Naive B cell (primary cell): Measurements from ENCODE around the gene ITSN1. TPM values are rescaled to one million over a fixed set of nuclear protein-coding genes. Genes with fewer than 3 reads are reported as not detected.

Experiments
- ATAC-seq, 2 donors: fragments of 150-1000 bp; cut with Tn5 transposase; 2 replicates each; pipeline ENCODE4 v1.10.0; 2021; ENCODE audit warnings: low read depth in 2 of 2, mild to moderate bottlenecking in 2 of 2, moderate library complexity in 2 of 2
- DNase-seq: peaks from one replicate; pipeline ENCODE4 v3.0.0; 2022
- H3K27ac Mint-ChIP-seq, 6 donors: one replicate each; pipeline ENCODE4 v1.8.0; 2020 to 2022; ENCODE audit warnings: mild to moderate bottlenecking in 6 of 6, mixed read lengths in 6 of 6, moderate library complexity in 5 of 6, inconsistent platforms in 2 of 6
- H3K27me3 Mint-ChIP-seq, 3 donors: one replicate each; pipeline ENCODE4 v1.8.0; 2021 to 2022; ENCODE audit warnings: mixed read lengths in 3 of 3, mild to moderate bottlenecking in 1 of 3
- H3K36me3 Mint-ChIP-seq, 2 donors: one replicate each; pipeline ENCODE4 v1.8.0; 2020 to 2022; ENCODE audit warnings: mixed read lengths in 2 of 2, inconsistent platforms in 1 of 2, mild to moderate bottlenecking in 1 of 2
- H3K4me1 Mint-ChIP-seq, 3 donors: one replicate each; pipeline ENCODE4 v1.8.0; 2020 to 2022; ENCODE audit warnings: mixed read lengths in 3 of 3, inconsistent platforms in 1 of 3, mild to moderate bottlenecking in 1 of 3, moderate library complexity in 1 of 3
- H3K4me3 Mint-ChIP-seq, 8 donors: one replicate each; pipeline ENCODE4 v1.8.0; 2020 to 2022; ENCODE audit warnings: mild to moderate bottlenecking in 8 of 8, mixed read lengths in 8 of 8, moderate library complexity in 8 of 8, inconsistent platforms in 2 of 8
- H3K9me3 Mint-ChIP-seq, 7 donors: one replicate each; pipeline ENCODE4 v1.8.0; 2020 to 2022; ENCODE audit warnings: mixed read lengths in 7 of 7, mild to moderate bottlenecking in 5 of 7, inconsistent platforms in 2 of 7, moderate library complexity in 1 of 7
- polyA plus RNA-seq, 6 donors: library from polyadenylated mRNA; unstranded; fragments of 300-500 nt; fragmentation: Illumina TruSeq; gene quantifications; one replicate each; pipeline ENCODE4 v1.2.3, GENCODE V29; 2021; ENCODE audit warnings: low read depth in 6 of 6

The ITSN1 gene
- polyA plus RNA-seq, 6 donors from 2014 or later = 0.12 to 1.4 (median 0.60) TPM; not detected in 1

DNA sequence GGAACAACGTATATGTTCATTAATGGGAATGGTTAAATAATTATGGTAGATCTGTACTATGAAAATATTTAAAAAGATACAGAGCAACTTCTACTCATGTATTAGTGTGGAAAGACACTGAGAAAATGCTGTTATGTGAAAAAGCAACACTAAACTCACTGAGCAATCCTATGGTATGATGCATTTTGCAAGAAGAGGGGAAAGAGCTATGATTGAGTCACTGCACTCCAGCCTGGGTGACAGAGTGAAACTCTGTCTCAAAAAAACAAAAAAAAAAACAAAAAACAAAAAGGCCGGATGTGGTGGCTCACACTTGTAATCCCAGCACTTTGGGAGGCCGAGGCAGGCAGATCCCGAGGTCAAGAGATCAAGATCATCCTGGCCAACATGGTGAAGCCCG, 228.9 kb downstream of the ITSN1 start:
- H3K9me3 Mint-ChIP-seq = peaks cover 0 to 2% (median 0%) of the 10 kb centered on the region in 7 donors
- no peak for DNase-seq
- no peak overlapping the region for H3K27ac Mint-ChIP-seq
- H3K27me3 Mint-ChIP-seq = peaks cover 0 to 4% (median 0%) of the 10 kb centered on the region in 3 donors
- peaks cover 0 to 7% (median 5%) of the 10 kb centered on the region in 3 donors for H3K4me1 Mint-ChIP-seq
- H3K4me3 Mint-ChIP-seq = no peak overlapping the region
- no peak for ATAC-seq
- H3K36me3 Mint-ChIP-seq = no peaks in the 10 kb centered on the region

DNA sequence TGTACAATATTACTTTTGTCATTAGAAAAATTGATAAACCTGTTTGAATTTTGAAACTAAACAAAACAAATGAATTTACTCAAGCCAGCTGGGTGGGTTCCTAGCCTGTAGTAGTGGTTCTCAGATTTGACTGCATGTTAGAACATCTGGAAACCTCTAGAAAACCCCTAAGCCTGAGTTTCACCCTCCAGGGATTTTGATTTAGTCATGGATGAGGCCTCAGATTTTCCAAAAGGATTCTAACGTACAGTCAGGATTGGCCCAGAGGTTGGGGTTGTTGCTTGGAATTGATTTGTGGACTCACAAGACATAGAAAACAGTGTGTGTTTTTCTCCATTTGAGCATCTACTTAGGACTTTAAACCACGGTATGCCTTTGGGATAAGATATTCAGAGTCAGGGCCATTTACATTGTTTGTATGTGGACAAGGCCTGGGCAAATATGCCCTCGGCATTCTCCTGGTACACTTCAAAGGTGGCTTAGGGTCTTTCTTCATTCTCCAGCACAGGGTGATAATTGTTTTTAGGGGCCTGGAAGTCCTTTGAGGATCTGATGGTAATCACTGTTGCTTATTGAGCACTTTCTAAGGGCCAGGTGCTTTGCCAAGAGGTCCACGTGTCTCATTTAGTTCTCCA, 230.7 kb downstream of the ITSN1 start:
- Mint-ChIP-seq H3K4me3 (no peak overlapping the region), H3K9me3 (peaks cover 0 to 3% (median 0%) of the 10 kb centered on the region in 7 donors), H3K27ac (no peak overlapping the region), H3K27me3 (peaks cover 0 to 8% (median 0%) of the 10 kb centered on the region in 3 donors), H3K4me1 (no peaks in the 10 kb centered on the region), H3K36me3 (no peaks in the 10 kb centered on the region)
- ATAC-seq = no peak
- no peak for DNase-seq

DNA sequence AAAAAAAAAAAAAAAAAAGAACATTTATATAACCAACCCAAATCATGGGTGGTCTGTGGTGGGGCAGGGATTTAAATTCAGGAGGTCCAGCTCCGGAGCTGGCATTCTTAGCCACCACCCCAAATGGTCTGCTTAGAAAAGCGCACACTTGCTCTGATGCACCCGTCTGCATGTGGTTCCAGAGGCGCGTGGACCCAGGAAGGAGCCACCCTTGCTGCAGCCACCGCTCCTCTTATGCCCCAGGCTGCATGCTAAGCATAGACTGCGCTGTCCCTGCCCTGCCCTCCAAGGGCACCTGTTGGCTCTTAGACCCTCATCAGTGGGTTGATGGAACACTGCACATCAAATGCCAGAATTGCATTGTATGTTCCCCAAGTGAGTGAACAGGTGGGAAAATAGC, 231.9 kb downstream of the ITSN1 start:
- Mint-ChIP-seq H3K4me3 (no peak overlapping the region), H3K9me3 (peaks cover 0 to 3% (median 0%) of the 10 kb centered on the region in 7 donors), H3K27ac (no peak overlapping the region), H3K4me1 (no peaks in the 10 kb centered on the region), H3K36me3 (no peaks in the 10 kb centered on the region), H3K27me3 (peaks cover 0 to 8% (median 4%) of the 10 kb centered on the region in 3 donors)
- DNase-seq (no peak), ATAC-seq (no peak)

DNA sequence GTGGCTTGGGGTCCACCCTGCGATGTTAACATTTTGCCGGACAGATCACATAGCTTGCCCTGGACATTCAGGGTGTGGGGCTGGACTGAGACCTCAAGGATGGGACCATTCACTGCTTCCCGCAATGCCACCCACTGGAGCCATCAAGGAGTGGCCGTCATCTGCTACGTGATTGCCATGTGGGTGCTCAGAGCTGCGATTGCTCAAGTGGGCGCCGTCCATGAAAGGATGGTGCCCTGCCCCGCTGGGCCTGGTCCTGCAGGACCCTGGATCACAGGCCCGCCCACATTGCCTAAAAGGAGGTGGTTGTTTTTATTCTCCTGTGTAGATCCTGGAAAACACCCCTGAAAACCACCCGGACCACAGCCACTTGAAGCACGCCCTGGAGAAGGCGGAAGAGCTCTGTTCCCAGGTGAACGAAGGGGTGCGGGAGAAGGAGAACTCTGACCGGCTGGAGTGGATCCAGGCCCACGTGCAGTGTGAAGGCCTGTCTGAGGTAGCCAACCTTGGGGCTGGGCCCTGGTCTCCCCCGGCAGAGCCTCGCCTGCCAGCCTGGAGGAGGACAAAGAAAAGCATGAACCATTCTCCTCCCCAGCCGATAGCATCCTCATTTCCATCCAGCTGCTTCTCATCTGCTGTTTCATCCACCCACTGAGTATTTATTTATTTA, 232.9 kb downstream of the ITSN1 start:
- DNase-seq = no peak
- no peaks in the 10 kb centered on the region for H3K36me3 Mint-ChIP-seq
- no peaks in the 10 kb centered on the region for H3K4me1 Mint-ChIP-seq
- no peak overlapping the region for H3K27ac Mint-ChIP-seq
- peaks cover 0 to 3% (median 0%) of the 10 kb centered on the region in 7 donors for H3K9me3 Mint-ChIP-seq
- ATAC-seq = no peak
- H3K4me3 Mint-ChIP-seq = no peak overlapping the region
- peaks cover 0 to 8% (median 4%) of the 10 kb centered on the region in 3 donors for H3K27me3 Mint-ChIP-seq

DNA sequence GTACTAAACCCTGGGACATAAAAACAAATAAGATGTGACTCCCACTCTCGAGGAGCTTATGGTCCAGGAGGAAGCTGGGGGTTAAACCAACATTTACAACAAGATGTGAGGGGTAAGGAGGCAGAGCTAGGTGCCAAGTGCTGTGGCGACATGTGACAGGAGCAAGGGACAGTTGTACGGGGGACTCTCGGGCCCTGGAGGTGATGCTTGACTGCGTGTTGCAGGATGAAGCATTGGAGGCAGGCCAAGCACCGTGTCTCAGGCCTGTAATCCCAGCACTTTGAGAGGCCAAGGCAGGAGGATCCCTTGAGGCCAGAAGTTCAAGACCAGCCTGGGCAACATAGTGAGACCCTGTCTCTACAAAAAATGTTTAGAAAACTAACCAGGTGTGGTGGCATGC, 236.5 kb downstream of the ITSN1 start:
- no peaks in the 10 kb centered on the region for H3K4me1 Mint-ChIP-seq
- H3K36me3 Mint-ChIP-seq = no peaks in the 10 kb centered on the region
- no peak for ATAC-seq
- no peak overlapping the region for H3K27ac Mint-ChIP-seq
- DNase-seq = no peak
- peaks cover 4 to 8% (median 7%) of the 10 kb centered on the region in 3 donors for H3K27me3 Mint-ChIP-seq
- H3K9me3 Mint-ChIP-seq = peaks cover 0 to 3% (median 0%) of the 10 kb centered on the region in 7 donors
- H3K4me3 Mint-ChIP-seq = no peak overlapping the region

DNA sequence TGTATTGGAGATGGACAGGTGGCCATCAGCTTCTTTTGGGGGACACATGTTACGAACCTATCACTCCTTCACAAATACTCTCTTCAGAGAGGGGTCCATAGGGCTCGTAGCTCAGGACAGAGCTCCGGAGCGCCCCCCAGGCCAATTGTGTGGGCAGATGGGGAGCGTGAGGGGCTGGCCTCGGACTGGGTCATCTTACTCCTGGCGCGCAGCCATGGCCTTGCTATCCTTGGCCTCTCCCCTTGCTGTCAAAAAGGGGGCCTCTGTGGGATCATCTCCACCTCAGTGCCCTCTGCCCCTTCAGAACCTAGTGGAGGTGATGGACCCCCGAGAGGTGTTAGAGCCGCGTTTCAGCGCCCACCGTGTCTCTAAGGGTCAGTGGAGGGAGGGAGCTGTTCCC, 238.3 kb downstream of the ITSN1 start:
- H3K27ac Mint-ChIP-seq = no peak overlapping the region
- no peak overlapping the region for H3K4me3 Mint-ChIP-seq
- H3K4me1 Mint-ChIP-seq = no peaks in the 10 kb centered on the region
- no peaks in the 10 kb centered on the region for H3K36me3 Mint-ChIP-seq
- ATAC-seq (no peak), DNase-seq (no peak)
- peaks cover 0 to 3% (median 0%) of the 10 kb centered on the region in 7 donors for H3K9me3 Mint-ChIP-seq
- H3K27me3 Mint-ChIP-seq = peaks cover 9 to 19% (median 11%) of the 10 kb centered on the region in 3 donors

DNA sequence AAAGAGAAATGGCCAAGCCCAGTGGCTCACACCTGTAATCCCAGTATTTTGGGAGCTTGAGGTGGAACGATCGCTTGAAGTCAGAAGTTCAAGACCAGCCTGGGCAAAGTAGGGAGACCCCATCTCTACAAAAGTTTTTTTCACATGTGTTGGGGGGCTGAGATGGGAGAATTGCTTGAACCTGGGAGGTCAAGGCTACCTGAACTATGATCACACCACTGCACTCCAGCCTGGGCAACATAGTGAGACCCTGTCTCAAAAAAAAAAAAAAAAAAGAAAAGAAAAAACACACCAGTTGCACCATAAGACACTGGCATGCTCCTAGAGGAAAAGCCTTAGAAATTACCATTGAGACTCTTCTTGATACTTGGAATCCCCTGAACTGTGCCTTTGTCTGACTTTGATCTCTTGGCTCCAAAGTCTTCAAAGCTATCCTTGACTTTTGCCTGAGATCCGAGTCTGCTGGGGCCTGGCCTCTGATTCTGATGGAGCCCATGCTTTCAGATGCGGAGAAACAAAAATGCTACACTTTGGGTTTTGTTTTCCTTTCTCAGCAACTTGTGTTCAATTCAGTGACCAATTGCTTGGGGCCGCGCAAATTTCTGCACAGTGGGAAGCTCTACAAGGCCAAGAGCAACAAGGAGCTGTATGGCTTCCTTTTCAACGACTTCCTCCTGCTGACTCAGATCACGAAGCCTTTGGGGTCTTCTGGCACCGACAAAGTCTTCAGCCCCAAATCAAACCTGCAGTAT, 239.6 kb downstream of the ITSN1 start:
- Mint-ChIP-seq H3K9me3 (peaks cover 0 to 2% (median 0%) of the 10 kb centered on the region in 7 donors), H3K4me3 (no peak overlapping the region), H3K36me3 (no peaks in the 10 kb centered on the region), H3K27me3 (peaks cover 9 to 11% (median 11%) of the 10 kb centered on the region in 3 donors), H3K27ac (no peak overlapping the region), H3K4me1 (no peaks in the 10 kb centered on the region)
- ATAC-seq (no peak), DNase-seq (no peak)

DNA sequence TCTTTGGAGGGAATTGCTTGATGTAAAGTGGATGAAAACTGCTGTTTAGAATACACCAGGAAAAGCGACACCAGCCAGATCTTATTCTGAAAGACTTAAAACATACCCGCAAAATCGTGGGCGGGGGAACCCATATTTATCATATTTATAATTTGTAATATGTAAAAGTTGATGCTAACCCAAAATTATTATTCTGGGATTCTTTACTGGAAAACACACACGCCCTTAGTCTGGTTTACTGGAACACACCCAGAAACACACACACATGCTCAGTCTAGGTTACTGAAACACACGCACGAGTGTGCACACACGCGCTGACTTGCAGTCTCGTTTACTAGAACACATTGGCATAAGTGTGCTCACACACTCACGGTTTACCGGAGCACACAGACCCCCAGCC, 240.8 kb downstream of the ITSN1 start:
- Mint-ChIP-seq H3K27ac (no peak overlapping the region), H3K4me3 (no peak overlapping the region), H3K4me1 (no peaks in the 10 kb centered on the region), H3K36me3 (no peaks in the 10 kb centered on the region), H3K27me3 (peaks cover 9 to 11% (median 11%) of the 10 kb centered on the region in 3 donors), H3K9me3 (peaks cover 0 to 2% (median 0%) of the 10 kb centered on the region in 7 donors)
- DNase-seq = no peak
- ATAC-seq = no peak

DNA sequence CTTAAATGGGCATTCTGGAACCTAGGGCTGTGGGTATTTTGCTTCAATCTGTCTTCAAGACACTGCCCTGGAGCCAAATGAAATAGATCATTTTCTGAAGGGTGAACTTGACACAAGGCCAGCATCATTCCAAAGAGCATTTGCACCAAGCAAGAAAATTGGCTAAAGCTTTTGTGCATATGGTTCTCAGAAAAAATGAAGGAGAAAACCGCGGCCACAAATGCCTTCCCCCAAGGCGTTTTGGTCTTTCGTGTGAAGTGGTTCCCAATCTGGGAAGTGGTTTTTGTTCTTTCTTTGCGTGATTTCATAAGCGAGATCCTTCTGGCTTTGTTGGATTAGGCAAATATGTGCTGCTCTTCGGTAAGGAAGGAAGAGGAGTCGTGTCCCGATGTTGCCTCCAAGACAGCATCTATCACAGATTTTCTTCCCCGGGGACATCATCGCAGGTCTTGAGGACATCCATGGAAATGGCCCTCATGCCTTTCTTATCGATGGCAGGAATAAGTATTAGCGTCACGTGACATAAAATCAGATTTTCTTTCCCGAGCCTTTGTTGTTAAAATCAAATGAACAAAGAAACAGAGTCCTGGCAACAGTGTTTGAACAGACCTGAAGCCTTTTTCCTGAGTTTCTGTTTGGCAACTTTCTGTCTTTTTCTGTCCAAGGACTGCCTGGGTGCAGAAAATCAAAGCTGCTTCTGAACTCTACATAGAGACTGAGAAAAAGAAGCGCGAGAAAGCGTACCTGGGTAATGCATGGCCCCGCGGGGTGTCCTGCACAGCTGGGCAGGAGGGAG, 242.3 kb downstream of the ITSN1 start:
- Mint-ChIP-seq H3K36me3 (no peaks in the 10 kb centered on the region), H3K27me3 (peaks cover 5 to 11% (median 11%) of the 10 kb centered on the region in 3 donors), H3K4me3 (no peak overlapping the region), H3K27ac (no peak overlapping the region), H3K9me3 (no peaks in the 10 kb centered on the region), H3K4me1 (no peaks in the 10 kb centered on the region)
- DNase-seq = no peak
- no peak for ATAC-seq

DNA sequence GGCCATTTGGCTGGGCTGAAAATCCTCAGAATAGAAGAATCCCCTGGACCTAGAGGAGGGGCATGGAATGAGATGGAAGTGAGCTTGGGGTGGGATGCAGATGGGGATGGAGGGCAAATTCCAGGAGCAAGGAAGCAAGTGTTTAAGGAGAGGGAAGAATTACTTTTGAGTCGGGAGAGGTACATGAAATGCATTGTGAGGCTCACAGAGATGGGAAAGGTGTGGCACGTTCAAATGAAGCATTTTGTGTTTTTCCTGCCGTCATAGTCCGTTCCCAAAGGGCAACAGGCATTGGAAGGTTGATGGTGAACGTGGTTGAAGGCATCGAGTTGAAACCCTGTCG, 242.8 kb downstream of the ITSN1 start:
- DNase-seq = no peak
- H3K36me3 Mint-ChIP-seq = no peaks in the 10 kb centered on the region
- no peaks in the 10 kb centered on the region for H3K4me1 Mint-ChIP-seq
- ATAC-seq = no peak
- H3K9me3 Mint-ChIP-seq = no peaks in the 10 kb centered on the region
- H3K27ac Mint-ChIP-seq = no peak overlapping the region
- H3K27me3 Mint-ChIP-seq = peaks cover 5 to 11% (median 11%) of the 10 kb centered on the region in 3 donors
- H3K4me3 Mint-ChIP-seq = no peak overlapping the region

DNA sequence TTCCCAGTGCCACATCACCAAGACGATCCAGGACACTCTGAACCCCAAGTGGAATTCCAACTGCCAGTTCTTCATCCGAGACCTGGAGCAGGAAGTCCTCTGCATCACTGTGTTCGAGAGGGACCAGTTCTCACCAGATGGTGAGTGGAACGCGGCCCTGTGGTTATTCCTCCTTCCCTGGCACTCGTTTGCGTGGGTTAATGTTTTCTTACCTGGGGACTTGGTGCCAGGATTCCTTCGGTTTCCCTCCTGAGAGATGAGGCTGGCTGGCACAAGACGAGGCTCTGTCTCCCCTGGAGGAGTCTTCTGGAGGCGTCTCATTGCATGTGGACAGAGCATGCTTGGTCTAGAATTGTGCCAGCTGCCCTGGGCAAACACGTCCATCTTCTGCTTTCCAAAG, 244.0 kb downstream of the ITSN1 start:
- DNase-seq (no peak), ATAC-seq (no peak)
- Mint-ChIP-seq H3K27me3 (peaks cover 5 to 11% (median 11%) of the 10 kb centered on the region in 3 donors), H3K4me3 (no peak overlapping the region), H3K27ac (peak overlapping the region in 1 of 6 donors; percentile 67), H3K9me3 (no peaks in the 10 kb centered on the region), H3K36me3 (no peaks in the 10 kb centered on the region), H3K4me1 (no peaks in the 10 kb centered on the region)

DNA sequence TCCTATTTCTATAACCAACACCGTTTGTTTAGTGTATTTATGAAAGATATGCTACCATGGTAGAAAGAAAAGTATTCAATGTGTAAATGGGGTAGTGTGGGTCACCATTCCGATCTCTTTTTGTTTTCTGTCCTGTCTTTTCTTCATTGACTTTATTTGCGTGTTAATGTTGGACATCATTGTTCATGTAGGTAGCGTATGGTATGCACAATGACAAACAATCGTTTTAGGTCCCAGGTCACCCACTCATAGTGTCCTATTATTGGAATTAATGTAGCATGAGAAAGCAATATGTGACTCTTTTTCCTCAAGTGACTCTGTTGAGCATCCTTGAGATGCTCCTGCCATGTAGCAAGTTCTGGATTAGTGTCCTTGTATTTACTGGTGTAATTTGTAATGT, 247.9 kb downstream of the ITSN1 start:
- Mint-ChIP-seq H3K9me3 (no peaks in the 10 kb centered on the region), H3K36me3 (no peaks in the 10 kb centered on the region), H3K27me3 (peaks cover 9 to 12% (median 10%) of the 10 kb centered on the region in 3 donors), H3K4me1 (peaks cover 7 to 8% (median 7%) of the 10 kb centered on the region in 3 donors), H3K4me3 (no peak overlapping the region), H3K27ac (no peak overlapping the region)
- DNase-seq (no peak), ATAC-seq (no peak)

DNA sequence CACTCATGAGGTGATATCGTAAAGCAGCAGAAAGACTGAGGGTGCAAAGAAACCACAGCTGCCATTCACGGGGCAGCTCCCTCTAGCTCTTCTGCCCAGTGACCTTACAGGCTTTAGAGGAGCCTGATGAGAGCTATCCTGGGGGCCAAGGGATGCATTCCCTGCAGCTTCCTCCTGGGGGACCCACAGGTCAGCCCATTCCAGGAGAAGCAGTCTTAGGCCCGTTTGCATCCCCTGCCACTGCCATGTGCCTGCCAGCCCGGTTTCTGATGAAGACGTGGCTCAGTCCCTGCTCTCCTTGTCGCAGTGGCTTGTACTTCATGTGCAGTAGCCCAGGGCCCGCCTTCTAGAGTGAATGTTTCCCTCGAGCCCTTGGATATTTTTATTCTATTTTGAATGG, 250.6 kb downstream of the ITSN1 start:
- DNase-seq (no peak), ATAC-seq (no peak)
- Mint-ChIP-seq H3K4me1 (peaks cover 9 to 10% (median 9%) of the 10 kb centered on the region in 3 donors), H3K27ac (no peak overlapping the region), H3K27me3 (peaks cover 14 to 22% (median 21%) of the 10 kb centered on the region in 3 donors), H3K4me3 (no peak overlapping the region), H3K9me3 (no peaks in the 10 kb centered on the region), H3K36me3 (peaks cover 0 to 3% of the 10 kb centered on the region in 2 donors)
